ENCODE data around the gene FARSB.

The FARSB gene

DNA sequence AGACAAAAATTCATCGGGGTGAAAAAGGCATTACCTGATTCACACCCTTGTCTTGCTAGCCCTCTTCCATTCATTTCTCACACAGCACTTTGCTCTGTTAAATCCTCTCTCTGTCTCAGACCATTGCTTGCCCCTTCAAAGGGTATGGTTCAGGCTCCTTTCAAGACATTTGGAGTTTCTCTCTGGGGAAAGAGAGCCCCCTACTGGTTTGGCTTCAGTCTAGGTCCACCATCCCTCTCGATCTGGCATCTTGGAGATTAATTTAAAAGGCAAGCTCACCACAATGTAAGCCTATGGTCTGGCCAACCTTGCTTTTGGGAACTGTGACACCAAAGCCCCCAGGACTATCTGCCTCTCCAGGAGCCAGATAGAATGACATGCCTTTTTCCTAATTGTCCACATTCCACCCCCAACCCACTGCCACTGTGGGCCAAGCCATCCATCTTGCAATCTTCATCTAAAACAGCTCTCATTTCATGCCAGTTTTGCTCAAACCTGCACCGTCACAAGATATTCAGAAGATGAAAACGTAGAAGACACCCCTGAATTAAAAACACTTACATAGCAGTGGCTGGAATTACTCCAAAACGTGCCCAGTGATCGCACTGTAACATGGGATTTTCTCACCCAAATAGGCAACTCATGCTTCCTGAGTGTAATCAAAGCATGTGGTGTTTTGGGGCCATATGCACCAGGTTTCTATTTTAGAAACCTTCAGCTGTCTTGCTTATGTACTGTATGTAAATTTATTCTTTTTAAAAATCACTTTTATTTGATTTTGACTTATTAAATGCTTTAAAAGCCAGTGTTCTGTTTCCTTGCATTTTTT lies 93.9 kb downstream of the FARSB start:
- TF ChIP-seq, protein P1, sequence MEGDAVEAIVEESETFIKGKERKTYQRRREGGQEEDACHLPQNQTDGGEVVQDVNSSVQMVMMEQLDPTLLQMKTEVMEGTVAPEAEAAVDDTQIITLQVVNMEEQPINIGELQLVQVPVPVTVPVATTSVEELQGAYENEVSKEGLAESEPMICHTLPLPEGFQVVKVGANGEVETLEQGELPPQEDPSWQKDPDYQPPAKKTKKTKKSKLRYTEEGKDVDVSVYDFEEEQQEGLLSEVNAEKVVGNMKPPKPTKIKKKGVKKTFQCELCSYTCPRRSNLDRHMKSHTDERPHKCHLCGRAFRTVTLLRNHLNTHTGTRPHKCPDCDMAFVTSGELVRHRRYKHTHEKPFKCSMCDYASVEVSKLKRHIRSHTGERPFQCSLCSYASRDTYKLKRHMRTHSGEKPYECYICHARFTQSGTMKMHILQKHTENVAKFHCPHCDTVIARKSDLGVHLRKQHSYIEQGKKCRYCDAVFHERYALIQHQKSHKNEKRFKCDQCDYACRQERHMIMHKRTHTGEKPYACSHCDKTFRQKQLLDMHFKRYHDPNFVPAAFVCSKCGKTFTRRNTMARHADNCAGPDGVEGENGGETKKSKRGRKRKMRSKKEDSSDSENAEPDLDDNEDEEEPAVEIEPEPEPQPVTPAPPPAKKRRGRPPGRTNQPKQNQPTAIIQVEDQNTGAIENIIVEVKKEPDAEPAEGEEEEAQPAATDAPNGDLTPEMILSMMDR (IDR thresholded peaks at IDR 0.05; ENCODE audit: low read depth, low read length): peak; percentile 30
- H3K4me3 ChIP-seq (ENCODE audit: low read depth, low read length): no peak overlapping the region

DNA sequence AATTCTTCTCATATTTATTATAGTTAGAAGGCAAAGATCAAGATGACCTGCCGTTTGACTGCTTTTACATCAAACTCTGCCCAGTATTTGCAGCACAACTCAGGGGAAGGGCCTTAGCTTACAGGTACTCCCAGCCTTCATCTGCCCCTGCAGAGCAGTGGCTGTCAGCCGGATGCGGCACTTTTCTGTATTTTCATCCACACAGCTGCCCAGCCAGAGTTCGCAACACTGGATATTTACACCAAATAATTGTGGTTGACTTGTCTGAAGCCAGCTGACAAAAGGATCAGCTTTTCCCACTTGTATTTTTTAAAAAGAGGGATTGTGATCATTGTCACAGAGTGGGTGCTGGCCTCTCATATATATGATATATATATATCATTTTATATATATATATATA lies 94.7 kb downstream of the FARSB start:
- no peak overlapping the region for H3K4me3 ChIP-seq (ENCODE audit: low read depth, low read length)
- TF ChIP-seq, protein P1 (IDR thresholded peaks at IDR 0.05; ENCODE audit: low read depth, low read length): no peak

DNA sequence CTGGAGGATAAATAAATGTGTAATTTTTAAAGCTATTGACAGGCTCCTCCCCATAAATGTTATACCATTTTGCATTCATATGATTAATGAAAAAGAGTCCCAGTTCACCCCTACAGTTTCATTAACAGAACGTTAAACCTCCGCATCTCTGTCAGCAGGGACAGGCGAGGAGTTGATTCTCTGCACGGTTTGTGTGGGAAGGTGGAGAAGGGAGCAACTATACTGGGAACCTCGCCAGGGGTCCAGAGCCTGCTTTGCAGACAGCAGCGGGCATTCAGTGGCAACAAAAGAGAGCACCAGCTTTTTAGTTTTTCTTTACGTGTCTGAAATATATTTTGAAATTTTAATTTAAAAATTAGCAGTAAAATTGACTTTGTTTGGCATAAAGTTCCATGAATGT lies 101.4 kb downstream of the FARSB start:
- no peak overlapping the region for H3K4me3 ChIP-seq (ENCODE audit: low read depth, low read length)
- TF ChIP-seq, protein P1 (IDR thresholded peaks at IDR 0.05; ENCODE audit: low read depth, low read length): no peak

DNA sequence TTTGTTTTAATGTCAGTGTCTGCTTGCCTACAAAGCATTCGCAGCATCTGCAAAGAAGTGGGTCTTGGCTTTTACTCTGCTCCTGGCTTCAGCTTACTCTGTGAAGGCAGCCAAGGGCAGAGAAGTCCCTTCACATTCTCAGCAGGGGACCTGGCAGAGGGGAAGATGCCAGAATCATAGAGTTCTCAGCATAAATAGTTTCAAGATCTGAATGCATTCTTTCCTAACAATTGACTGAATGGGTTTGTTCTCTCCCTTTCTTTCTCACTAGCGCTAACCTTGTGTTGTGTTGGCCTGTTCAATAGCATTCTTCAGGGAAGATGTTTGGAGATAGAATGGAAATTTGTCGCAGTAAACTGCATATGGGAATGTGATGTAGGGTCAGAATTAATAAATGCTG lies 106.9 kb downstream of the FARSB start:
- no peak overlapping the region for H3K4me3 ChIP-seq (ENCODE audit: low read depth, low read length)
- TF ChIP-seq, protein P1 (IDR thresholded peaks at IDR 0.05; ENCODE audit: low read depth, low read length): no peak

DNA sequence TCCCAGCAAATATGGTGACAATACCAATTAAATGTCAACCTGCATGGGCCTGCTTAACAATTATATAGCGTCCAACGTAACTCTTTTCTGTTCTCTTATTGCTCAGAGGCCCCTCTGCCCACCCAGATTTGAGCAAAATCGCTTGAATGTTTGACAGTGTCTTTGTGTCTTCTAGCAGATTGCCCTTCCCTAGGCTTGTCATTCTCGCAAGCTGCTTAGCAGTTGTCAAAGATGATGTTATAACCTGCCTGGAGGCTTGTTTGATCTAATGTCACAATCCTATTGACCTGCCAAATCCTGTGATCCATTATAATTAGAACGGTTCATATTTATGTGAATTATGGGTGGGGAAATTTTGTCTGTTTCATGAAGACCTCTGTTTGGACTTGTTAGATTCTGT lies 108.8 kb downstream of the FARSB start:
- no peak overlapping the region for H3K4me3 ChIP-seq (ENCODE audit: low read depth, low read length)
- TF ChIP-seq, protein P1 (IDR thresholded peaks at IDR 0.05; ENCODE audit: low read depth, low read length): no peak

DNA sequence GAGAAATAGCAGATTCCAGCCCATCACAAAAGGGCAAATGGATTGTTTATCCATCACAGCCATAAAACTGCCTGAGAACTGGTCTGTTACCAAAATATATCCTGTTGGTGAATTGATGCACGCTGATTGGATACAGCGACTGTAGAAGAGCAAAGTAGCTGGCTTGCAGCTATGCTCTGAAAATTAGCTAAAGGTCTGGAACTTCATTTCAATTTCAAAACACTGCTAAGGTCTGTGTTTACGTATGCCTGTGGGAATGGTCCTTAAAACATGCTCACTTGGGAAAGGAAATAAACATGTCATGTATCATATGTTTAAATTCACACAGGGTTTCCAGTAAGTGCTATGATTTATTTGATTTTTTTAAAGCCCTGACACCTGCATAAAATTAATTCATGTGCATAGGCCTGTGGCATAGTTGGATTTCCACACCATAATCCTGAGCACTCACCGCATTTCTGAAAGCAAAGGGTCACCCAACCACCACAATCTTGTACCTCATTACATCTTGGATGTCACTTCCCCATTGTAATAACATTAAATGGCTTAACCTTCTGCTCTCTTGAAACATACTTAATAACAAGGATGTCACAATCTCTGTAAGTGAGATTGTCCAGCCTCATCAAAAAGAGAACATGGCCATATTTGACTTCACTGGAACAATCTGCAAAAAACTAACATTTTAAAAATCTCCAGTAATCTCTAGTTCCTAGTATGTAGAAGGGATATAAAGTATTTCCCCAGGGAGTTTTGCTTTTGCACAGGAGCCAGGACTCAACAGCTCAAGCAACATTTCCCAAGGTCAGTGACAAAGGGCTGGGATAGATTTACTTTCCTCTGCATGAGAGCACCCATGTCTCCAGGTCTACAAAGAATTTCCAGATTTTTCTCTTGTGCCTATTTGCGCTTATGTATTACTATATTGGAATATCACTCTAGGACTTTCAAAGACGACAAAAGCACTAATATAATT lies 109.8 kb downstream of the FARSB start:
- no peak overlapping the region for H3K4me3 ChIP-seq (ENCODE audit: low read depth, low read length)
- TF ChIP-seq, protein P1 (IDR thresholded peaks at IDR 0.05; ENCODE audit: low read depth, low read length): no peak

Measured in WI38 (cell line).